ENCODE measurements around the gene BPIFB4.

DNA sequence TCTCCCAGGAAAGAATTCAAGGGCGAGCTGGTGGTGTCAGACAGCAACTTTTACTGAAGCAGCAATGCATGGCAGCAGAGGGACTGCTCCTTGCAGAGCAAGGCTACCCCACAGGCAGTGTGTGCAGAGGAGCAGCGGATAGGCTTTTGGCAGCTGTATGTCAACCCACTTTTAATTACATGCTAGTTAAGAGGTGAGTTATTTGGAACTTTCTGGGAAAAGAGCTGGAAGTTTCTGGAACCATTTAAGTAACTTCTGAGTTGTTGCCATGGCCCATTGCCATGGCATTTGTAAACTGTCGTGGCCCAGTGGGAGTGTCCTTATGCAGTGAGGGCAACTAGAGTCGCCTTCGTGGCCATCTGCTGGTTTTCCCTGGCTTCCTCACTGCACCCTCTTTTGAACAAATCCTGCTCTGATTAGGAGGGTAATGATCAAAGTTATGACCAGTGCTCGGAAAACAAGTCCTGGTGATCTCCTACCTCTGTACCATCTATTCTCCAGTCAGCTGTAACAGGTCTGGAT lies 34.0 kb downstream of the BPIFB4 start:
- TF ChIP-seq, protein P1, sequence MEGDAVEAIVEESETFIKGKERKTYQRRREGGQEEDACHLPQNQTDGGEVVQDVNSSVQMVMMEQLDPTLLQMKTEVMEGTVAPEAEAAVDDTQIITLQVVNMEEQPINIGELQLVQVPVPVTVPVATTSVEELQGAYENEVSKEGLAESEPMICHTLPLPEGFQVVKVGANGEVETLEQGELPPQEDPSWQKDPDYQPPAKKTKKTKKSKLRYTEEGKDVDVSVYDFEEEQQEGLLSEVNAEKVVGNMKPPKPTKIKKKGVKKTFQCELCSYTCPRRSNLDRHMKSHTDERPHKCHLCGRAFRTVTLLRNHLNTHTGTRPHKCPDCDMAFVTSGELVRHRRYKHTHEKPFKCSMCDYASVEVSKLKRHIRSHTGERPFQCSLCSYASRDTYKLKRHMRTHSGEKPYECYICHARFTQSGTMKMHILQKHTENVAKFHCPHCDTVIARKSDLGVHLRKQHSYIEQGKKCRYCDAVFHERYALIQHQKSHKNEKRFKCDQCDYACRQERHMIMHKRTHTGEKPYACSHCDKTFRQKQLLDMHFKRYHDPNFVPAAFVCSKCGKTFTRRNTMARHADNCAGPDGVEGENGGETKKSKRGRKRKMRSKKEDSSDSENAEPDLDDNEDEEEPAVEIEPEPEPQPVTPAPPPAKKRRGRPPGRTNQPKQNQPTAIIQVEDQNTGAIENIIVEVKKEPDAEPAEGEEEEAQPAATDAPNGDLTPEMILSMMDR (IDR thresholded peaks at IDR 0.05), result no peak
- no peak for TF ChIP-seq POLR2AphosphoS5 (IDR thresholded peaks at IDR 0.05; ENCODE audit: low read depth, low read length)
- TF ChIP-seq, protein P2, sequence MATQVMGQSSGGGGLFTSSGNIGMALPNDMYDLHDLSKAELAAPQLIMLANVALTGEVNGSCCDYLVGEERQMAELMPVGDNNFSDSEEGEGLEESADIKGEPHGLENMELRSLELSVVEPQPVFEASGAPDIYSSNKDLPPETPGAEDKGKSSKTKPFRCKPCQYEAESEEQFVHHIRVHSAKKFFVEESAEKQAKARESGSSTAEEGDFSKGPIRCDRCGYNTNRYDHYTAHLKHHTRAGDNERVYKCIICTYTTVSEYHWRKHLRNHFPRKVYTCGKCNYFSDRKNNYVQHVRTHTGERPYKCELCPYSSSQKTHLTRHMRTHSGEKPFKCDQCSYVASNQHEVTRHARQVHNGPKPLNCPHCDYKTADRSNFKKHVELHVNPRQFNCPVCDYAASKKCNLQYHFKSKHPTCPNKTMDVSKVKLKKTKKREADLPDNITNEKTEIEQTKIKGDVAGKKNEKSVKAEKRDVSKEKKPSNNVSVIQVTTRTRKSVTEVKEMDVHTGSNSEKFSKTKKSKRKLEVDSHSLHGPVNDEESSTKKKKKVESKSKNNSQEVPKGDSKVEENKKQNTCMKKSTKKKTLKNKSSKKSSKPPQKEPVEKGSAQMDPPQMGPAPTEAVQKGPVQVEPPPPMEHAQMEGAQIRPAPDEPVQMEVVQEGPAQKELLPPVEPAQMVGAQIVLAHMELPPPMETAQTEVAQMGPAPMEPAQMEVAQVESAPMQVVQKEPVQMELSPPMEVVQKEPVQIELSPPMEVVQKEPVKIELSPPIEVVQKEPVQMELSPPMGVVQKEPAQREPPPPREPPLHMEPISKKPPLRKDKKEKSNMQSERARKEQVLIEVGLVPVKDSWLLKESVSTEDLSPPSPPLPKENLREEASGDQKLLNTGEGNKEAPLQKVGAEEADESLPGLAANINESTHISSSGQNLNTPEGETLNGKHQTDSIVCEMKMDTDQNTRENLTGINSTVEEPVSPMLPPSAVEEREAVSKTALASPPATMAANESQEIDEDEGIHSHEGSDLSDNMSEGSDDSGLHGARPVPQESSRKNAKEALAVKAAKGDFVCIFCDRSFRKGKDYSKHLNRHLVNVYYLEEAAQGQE (IDR thresholded peaks at IDR 0.05; ENCODE audit: insufficient read depth in 1 of 2, low read depth in 2 of 2, low read length in 1 of 2), result no peak
